DMS53 (cell line): ENCODE data around the gene ZBTB37.
"Not testable (repeated sequence)": the region's sequence is repeated elsewhere in the genome, so short reads cannot be mapped to it uniquely, and the experiment has no call there.

ENCODE experiments used
- DNase-seq: peaks from one replicate; lab custom pipeline; 2025; lab: John Stamatoyannopoulos, UW

The ZBTB37 gene

DNA sequence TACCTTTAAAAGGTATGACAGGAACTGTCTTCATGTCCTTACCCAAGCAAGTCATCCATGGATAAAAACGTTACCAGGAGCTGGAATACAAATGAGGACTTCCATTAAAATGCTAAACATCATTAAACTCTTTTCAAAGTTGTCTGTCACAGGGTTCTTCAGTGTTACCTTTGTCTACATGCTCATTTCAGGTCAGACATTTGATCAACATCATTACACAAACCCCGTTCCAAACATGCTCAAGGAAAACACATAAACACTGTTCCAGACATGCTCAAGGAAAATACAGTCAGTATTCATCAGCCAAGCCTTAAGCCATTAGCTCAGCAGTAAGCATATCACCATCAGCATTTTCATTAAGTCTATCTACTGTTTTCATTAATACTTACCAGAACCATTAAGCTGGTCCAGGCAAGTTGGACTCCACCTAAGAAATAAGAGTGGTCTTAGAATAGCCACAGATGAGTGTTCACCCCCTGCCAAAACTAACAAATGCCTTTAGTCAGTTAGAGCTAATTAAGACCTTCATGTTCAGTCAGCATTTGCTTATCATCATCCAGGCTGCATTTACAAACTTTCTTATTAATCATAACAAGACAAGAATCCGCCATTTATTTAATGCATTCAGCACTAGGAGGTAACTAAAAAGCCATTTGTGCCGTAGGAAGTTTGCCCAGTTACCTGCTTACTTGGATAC, 2.6 kb upstream of the ZBTB37 start:
- peak; percentile 32 for DNase-seq

DNA sequence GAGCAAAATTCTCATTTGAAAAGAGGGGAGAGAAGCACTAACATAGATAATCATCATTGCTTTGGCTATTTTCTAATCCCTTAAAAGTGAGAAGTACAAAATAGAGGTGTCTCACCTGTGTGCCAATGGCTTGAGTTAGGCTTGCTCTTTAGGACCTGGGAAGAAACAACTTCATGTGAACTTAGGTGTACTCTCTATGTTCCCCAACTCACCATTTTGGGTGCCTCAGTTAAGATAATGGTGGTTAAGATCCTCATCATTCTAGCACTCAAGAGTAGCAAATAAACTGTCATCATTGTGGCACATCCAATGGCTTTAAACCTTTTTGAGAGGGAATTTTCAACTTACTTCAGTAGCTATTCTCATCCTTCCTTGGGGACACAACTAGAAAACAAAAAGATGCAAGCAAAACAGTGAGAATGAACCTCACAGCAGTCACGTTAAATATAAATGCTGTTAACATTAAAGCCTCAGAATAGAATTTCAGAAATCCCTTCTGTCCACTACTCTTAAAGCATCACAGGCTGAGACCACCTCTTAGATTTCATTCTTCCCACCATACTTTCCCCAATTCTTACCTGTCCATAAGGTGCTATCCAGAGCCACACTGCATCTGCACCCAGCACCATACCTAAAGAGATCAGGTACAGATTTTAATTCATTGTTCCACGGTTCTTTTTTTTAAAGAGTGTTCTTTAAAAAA, 1.6 kb upstream of the ZBTB37 start:
- peak; percentile 22 for DNase-seq

DNA sequence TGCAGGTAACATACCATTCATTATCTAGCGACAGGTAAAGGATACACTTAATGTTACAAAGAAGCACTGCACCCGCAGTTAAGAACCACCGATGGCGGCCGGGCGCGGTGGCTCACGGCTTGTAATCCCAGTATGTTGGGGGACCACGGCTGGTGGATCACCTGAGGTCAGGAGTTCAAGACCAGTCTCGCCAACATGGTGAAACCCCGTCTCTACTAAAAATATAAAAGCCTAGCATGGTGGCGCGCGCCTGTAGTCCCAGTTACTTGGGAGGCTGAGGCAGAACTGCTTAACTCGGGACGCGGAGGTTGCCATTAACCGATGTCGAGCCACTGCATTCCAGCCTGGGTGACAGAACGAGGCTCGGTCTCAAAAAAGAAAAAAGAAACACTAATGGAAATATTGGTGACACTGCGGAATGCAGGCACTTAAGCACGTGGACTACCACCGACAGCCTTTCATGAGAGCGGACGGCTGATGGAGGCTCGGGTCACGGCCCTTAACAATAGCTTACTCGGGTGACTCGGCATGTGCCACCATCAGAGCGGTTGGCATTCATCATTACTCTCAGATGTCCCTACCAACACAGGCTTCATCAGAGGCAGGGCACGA, 933 bp upstream of the ZBTB37 start:
- peak; percentile 79 for DNase-seq

- peak; percentile 100 for DNase-seq
Measured at GRCh38 chr1:173867753-173868265, 371 bp upstream of the ZBTB37 start, which contains the start of gene GAS5. TSS of gene GAS5 (minus strand) at chr1:173867989.

DNA sequence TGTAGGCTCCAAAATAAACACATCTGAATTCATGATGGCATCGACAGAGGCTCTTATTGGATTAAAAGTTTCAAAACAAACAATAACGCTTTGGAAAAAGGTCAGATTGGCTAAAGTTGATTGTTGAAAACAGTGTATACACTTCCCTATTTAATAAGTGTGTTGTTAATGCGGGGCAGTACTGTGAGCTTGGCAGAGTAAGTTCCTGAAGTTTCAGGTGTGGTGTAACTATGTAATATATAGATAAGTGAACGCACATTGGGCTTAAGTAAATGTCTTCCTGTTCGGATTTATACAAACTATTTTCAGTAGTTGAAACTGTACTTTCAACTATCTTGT, 810 bp downstream of the ZBTB37 start:
- no peak for DNase-seq

DNA sequence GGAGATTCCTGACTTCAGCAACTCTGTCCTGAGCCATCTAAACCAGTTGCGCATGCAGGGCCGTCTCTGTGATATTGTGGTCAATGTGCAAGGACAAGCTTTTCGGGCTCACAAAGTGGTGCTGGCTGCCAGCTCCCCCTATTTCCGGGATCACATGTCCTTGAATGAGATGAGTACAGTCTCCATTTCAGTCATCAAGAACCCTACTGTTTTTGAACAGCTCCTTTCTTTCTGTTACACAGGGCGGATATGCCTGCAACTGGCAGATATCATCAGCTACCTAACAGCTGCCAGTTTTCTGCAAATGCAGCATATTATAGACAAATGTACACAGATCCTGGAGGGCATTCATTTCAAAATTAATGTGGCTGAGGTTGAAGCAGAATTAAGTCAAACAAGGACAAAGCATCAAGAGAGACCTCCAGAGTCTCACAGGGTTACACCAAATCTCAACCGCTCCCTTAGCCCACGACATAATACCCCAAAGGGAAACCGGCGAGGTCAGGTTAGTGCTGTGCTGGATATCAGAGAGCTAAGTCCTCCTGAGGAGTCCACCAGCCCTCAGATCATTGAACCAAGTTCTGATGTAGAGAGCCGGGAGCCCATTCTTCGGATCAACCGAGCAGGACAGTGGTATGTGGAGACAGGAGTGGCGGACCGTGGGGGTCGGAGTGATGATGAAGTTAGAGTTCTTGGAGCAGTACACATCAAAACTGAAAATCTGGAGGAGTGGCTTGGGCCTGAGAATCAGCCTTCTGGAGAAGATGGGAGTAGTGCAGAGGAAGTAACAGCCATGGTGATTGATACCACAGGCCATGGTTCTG, 2.3 kb downstream of the ZBTB37 start:
- DNase-seq, result no peak

DNA sequence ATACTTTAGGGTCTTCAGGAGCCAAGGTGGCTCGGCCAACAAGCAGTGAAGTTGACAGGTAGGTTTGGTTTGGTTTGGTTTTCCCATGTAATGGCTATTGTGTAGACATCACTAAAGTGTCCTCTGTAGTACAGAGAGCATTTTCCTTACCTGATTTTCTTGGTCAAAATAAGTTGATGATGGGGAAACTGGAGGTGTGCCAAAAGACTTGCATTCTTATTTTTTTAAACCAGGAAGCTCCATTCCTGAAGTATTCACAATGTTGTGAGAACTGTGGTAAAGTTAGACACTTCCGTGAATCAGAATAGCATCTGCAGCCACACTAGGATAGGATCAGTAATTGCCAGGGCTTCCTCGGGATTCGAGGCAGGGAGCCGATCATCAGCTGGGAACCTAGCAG, 2.9 kb downstream of the ZBTB37 start:
- no peak for DNase-seq

GRCh38 chr1:173871500-173871899, 3.3 kb downstream of the ZBTB37 start:
- DNase-seq, result no peak

GRCh38 chr1:173876732-173877131, 8.6 kb downstream of the ZBTB37 start:
- DNase-seq, result peak; percentile 44

DNA sequence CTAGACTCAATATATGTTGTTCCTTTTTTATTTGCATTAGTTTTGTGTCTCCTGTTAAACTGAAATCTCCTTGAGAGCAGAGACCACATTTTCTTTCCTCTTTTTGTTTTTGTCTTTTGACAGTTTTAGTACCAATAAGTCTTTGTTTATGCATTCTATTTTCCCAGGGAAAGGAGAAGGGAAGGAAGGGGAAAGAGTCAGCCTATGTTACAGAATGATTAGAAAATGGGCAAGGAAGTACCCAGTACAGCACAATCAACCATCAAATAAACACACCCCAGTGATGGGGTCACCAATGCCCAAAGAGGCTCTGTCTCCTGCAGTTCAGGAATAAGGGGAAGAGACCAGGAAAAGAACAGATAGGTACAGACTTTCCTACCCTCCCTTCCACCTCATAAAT, 10.1 kb downstream of the ZBTB37 start:
- DNase-seq, result no peak

- DNase-seq, result not testable (repeated sequence)
Measured at GRCh38 chr1:173881117-173881516, 12.9 kb downstream of the ZBTB37 start.

- DNase-seq, result no peak
Measured at GRCh38 chr1:173884701-173885100, 16.5 kb downstream of the ZBTB37 start.

GRCh38 chr1:173886746-173887611, 18.8 kb downstream of the ZBTB37 start:
- no peak for DNase-seq

DNA sequence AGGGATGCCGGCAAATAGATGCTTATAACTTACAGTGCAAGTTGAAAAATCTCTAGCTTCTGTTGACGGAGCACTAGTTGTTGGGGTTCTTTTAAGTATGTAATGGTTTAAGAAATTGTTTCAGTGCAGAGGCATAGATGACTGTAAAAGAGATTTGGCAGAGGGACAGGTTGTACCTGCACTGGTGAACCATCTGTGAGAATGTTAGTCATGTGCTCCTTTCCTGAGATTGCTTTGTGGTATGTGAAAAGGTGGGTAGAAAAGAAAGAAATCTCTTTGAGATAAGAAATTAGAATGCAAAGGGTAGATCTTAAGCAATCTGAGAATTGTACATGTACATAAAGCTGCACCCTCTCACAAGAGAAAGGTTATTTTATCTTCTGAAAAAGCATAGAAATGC, 19.4 kb downstream of the ZBTB37 start:
- no peak for DNase-seq

DNA sequence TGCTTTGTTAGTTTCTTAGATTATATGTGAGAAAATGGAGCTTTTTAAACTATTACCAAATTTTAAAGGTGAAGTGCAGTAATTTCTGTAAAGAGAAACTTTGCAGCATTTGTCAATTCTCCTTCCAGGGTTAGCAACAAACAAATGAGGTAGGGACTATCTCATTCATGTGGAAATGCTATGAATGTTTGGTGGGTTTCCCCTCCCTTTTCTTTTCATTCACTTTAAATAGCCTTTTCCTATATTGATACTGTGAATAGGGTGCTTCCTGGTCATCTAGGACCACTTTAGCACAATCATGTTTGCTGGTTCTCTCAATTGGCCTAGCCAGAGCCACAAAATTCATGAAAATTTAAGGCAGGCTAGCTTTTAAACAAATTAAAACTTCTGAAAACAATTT, 20.6 kb downstream of the ZBTB37 start:
- DNase-seq, result no peak

DNA sequence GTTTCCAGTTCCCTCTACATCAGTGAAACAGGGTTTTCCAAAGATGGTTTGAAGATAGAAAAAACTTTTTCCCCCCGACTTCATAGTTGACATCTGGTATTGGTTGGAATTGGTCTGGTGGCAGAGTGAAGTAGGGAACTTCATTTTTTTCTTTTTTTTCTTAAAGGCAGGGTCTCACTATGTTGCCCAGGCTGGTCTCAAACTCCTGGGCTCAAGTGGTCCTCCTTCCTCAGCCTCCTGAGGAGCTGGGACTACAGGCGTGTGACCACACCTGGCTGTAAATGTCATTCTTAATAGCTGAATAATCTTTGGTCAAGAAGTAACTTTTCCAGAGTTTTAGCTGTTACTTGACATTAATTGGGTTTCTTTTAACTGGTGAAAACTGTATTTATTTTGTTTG, 21.7 kb downstream of the ZBTB37 start:
- DNase-seq, result no peak

DNA sequence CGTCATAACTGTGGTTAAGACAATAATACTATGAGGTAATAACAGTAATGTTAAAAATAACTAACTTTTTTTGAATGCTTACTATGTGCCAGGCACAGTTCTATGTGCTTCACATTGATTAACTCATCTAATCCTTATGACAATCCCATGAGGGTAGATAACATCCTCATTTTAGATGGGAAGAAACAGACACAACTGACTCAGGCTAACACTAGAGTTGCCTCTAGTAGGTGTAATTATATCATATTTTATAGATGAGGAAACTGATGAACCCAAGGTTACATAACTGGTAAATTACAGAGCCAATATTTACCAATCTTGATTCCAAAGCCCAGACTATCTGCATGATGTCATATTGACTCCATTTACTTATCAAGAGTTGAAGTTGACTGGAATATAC, 25.4 kb downstream of the ZBTB37 start:
- no peak for DNase-seq

DNA sequence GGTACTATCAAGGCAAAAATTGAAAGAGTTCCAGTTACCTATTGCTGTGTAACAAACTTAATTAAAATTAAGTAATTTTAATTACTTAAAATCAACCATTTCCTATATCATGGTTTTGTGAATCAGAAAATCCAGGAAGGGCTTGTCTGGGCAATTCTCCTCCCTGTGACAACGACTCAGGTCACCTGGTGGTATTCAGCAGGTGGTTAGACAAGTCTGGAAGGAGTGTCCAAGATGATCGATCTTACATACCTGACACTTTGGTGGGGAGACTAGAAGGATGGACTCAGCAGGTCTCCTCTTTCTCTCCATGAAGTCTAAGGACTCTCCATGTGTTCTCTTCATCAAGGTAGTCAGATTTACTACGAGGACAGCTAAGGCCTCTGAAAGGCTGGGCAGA, 26.0 kb downstream of the ZBTB37 start:
- no peak for DNase-seq

- no peak for DNase-seq
Measured at GRCh38 chr1:173900427-173900826, 32.2 kb downstream of the ZBTB37 start.

GRCh38 chr1:173900992-173901391, 32.8 kb downstream of the ZBTB37 start:
- no peak for DNase-seq

- DNase-seq, result no peak
Measured at GRCh38 chr1:173903827-173904531, 35.8 kb downstream of the ZBTB37 start.
